HFFc6 (cell line): ENCODE measurements around the gene CFAP92. TPM values are rescaled to one million over a fixed set of nuclear protein-coding genes. Genes with fewer than 3 reads are reported as not detected.

Experiments
- DNase-seq: peaks from one replicate; pipeline ENCODE4 v3.0.0-alpha.2; 2018
- H3K27ac Mint-ChIP-seq: 2 replicates; pipeline ENCODE4 v1.8.0; 2020; ENCODE audit warnings: mild to moderate bottlenecking, mixed read lengths
- H3K27me3 Mint-ChIP-seq: 2 replicates; pipeline ENCODE4 v1.8.0; 2021; ENCODE audit warnings: mild to moderate bottlenecking, moderate library complexity, mixed read lengths; ENCODE audit not compliant: insufficient read depth
- H3K36me3 Mint-ChIP-seq: 2 replicates; pipeline ENCODE4 v1.8.0; 2021; ENCODE audit warnings: low read depth, mixed read lengths
- H3K4me1 Mint-ChIP-seq: 2 replicates; pipeline ENCODE4 v1.8.0; 2020; ENCODE audit warnings: low read depth, mixed read lengths
- H3K4me3 Mint-ChIP-seq: 2 replicates; pipeline ENCODE4 v1.8.0; 2020; ENCODE audit warnings: mild to moderate bottlenecking, moderate library complexity, mixed read lengths
- H3K9me3 Mint-ChIP-seq: 2 replicates; pipeline ENCODE4 v1.8.0; 2020; ENCODE audit warnings: mild to moderate bottlenecking, mixed read lengths
- total RNA-seq, 6 experiments: library from RNA; stranded (reverse); fragmentation: NEBNext Ultra II Directional; extraction: Animal tissue kit (Norgen Biotek cat#: 25700); gene quantifications; 2 replicates in 1 of 6; 3 replicates in 5 of 6; pipeline ENCODE4 v1.2.3, GENCODE V29; 2021
- TF ChIP-seq, protein P1 (sequence below): fragments of 200-600 bp; sonication (generic); IDR thresholded peaks from 2 replicates; pipeline ENCODE4 v1.5.0; 2021; ENCODE audit warnings: antibody characterized with exemption, mild to moderate bottlenecking

CFAP92 gene
- total RNA-seq, 6 experiments from 2014 or later, result not detected

DNA sequence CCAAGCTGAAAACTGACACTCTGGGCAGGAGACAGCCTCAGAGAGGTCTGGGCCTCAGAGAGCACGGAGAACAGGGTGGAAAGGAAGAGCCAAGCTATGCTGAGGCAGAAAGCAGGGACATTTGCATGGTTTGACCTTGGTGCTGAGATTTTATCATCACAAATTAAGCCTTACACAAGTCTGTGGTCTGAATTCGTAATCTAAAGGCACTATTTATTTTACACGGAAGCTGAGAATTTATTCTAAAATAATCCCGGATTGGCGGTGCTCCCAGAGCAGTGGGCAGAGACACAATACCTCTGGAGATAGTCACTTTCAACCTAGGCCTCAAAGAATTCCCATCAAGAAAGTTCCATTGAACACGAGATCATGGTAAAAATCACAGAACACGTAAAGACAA is 47.5 kb downstream of the CFAP92 start:
- Mint-ChIP-seq H3K36me3 (no peaks in the 10 kb centered on the region), H3K4me3 (no peak overlapping the region), H3K9me3 (no peaks in the 10 kb centered on the region), H3K4me1 (peaks cover 6% of the 10 kb centered on the region; the same call in 1 of the 2 replicates), H3K27me3 (peaks cover 18% of the 10 kb centered on the region), H3K27ac (no peak overlapping the region)
- peak; percentile 35 for DNase-seq
- TF ChIP-seq, protein P1, sequence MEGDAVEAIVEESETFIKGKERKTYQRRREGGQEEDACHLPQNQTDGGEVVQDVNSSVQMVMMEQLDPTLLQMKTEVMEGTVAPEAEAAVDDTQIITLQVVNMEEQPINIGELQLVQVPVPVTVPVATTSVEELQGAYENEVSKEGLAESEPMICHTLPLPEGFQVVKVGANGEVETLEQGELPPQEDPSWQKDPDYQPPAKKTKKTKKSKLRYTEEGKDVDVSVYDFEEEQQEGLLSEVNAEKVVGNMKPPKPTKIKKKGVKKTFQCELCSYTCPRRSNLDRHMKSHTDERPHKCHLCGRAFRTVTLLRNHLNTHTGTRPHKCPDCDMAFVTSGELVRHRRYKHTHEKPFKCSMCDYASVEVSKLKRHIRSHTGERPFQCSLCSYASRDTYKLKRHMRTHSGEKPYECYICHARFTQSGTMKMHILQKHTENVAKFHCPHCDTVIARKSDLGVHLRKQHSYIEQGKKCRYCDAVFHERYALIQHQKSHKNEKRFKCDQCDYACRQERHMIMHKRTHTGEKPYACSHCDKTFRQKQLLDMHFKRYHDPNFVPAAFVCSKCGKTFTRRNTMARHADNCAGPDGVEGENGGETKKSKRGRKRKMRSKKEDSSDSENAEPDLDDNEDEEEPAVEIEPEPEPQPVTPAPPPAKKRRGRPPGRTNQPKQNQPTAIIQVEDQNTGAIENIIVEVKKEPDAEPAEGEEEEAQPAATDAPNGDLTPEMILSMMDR, result no peak

DNA sequence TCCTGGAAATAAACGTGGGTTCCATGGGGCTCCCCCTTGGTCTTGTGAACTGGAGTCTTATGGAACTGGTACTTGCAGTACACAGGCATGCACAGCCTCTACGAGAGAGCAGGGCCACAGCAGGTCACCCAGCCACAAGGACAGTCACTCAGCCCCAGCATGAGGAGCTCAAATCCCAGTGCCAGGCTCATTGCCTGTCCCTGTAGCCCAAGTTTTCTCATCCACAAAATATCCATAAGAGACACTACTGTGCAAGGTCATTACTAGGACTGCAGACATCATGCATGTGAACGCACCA is 48.0 kb downstream of the CFAP92 start:
- TF ChIP-seq, protein P1, result no peak
- peaks cover 14% of the 10 kb centered on the region for H3K27me3 Mint-ChIP-seq
- no peak overlapping the region for H3K27ac Mint-ChIP-seq

DNA sequence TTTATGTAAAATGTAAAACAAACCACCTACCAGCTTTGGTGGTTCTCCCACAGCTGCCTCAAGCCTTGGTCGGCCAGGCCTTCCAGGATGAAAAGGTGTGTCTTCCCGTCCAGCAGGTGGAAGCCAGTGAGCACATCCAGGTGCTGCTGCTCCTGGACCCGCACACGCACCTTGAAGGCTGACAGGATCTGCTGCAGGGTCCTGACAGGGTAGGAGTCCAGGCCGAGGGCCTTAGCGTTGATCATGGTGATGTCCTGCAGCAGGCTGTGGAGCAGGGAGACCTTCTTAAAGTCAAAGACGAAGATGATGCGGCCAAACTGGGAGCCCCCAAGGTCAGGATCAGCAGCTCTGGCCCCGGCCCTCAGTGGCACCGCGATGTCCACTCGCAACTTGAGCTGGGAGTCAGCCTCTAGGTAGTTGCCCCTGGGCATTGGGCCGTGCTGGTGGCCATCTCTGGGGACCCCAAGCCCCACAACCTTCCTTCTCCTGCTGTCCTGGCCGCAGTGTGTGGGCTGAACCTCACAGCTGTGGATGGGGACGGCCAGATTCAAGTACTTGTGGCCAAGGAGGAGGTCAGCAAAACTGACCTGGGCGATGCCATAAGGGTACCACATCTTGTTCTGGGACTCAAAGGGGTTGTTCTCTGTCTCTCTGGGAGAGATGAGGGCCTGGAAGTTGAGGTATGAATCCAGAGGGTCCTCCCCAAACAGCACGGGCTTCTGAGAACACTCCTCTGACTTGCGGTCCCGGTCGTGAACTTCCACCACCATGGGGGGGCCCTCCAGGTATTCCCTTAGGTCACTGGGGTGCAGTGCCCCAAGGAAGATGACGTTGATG is 48.6 kb downstream of the CFAP92 start:
- no peak for DNase-seq
- TF ChIP-seq, protein P1, result no peak
- Mint-ChIP-seq H3K27ac (no peak overlapping the region), H3K27me3 (peaks cover 13% of the 10 kb centered on the region), H3K4me3 (no peak overlapping the region), H3K4me1 (peaks cover 6% of the 10 kb centered on the region; the same call in 1 of the 2 replicates), H3K36me3 (no peaks in the 10 kb centered on the region), H3K9me3 (no peaks in the 10 kb centered on the region)

More for the DNA sequence above, 48.0 kb downstream of the CFAP92 start:
- Mint-ChIP-seq H3K9me3 (no peaks in the 10 kb centered on the region), H3K4me3 (no peak overlapping the region), H3K36me3 (no peaks in the 10 kb centered on the region), H3K4me1 (peaks cover 6% of the 10 kb centered on the region; the same call in 1 of the 2 replicates)
- DNase-seq, result no peak

DNA sequence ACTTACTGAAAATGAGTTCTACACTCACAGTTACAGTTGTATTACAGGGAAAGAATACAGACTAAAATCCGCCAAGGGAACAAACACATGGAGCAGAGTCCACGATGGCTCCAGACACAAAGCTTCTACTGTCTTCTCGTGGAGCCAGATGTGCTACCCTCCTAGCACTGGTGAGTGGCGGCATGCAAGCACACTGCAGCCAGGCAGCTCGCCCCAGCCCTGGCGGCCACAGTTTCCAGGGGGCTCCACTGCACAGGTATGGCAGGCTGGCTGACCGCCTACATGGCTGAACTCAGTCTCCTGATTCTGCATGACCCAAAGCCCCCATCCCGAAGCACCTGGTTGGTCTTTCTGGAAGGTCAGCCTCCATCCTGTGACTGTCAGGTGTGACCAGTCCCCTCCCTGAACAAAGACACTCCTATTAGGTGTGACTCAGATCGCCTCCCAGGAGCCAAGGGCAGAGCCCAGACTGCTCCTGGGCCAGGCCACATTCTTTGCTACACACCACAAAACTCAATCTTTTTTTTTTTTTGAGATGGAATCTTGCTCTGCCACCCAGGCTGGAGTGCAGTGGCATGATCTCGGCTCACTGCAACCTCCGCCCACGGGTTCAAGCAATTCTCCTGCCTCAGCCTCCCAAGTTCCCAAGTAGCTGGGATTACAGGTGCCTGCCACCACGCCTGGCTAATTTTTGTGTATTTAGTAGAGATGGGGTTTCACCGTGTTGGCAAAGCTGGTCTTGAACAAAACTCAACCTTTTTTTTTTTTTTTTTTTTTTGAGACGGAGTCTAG is 51.5 kb downstream of the CFAP92 start:
- H3K9me3 Mint-ChIP-seq, result no peaks in the 10 kb centered on the region

DNA sequence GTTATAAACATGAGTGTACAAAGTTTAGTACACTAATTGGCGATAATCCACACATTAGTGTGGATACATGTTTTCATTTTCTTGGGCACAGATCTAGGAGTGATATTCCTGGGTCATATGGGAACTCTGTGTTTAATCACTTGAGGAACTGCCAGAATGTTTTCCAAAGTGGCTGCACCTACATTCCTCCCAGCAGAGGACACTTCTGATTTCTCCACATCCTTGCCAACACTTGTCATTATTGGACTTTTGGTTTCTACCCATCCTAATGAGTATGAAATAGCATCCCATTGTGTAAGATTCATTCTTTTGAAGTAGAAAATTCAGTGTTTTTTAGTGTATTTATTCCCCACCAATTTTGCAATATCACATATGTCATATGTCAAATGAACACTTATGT is 53.6 kb downstream of the CFAP92 start:
- H3K27me3 Mint-ChIP-seq, result peaks cover 7% of the 10 kb centered on the region
- TF ChIP-seq, protein P1, result peak; percentile 27; the same call in 1 of the 2 replicates

More for the DNA sequence above, 51.5 kb downstream of the CFAP92 start:
- no peak overlapping the region for H3K27ac Mint-ChIP-seq
- H3K36me3 Mint-ChIP-seq, result no peaks in the 10 kb centered on the region
- H3K4me1 Mint-ChIP-seq, result peaks cover 6% of the 10 kb centered on the region; the same call in 1 of the 2 replicates
- H3K27me3 Mint-ChIP-seq, result peaks cover 9% of the 10 kb centered on the region
- no peak overlapping the region for H3K4me3 Mint-ChIP-seq
- DNase-seq, result no peak
- TF ChIP-seq, protein P1, result no peak

More for the DNA sequence above, 53.6 kb downstream of the CFAP92 start:
- H3K36me3 Mint-ChIP-seq, result no peaks in the 10 kb centered on the region
- no peak for DNase-seq
- H3K4me3 Mint-ChIP-seq, result no peak overlapping the region
- no peaks in the 10 kb centered on the region for H3K9me3 Mint-ChIP-seq
- no peaks in the 10 kb centered on the region for H3K4me1 Mint-ChIP-seq
- no peak overlapping the region for H3K27ac Mint-ChIP-seq
